Stimulated activated CD8-positive, alpha-beta memory T cell treated with anti-CD3 and anti-CD28 coated beads, Interleukin-15, amount 100 ng/mL, for 1 hour (primary cell): ENCODE measurements around the gene RHOU.
"Not testable (repeated sequence)": the region's sequence is repeated elsewhere in the genome, so short reads cannot be mapped to it uniquely, and the experiment has no call there.

Source experiments
- DNase-seq: peaks from one replicate; pipeline ENCODE4 v3.0.0-alpha.2; 2020; ENCODE audit warnings: low read depth

The RHOU gene

GRCh38 chr1:228758447-228758846 lies 23.2 kb downstream of the RHOU start:
- no peak for DNase-seq

GRCh38 chr1:228760979-228761378 lies 25.7 kb downstream of the RHOU start:
- no peak for DNase-seq

- DNase-seq: no peak
Measured at GRCh38 chr1:228763561-228763960, 28.3 kb downstream of the RHOU start.

GRCh38 chr1:228765168-228765946 lies 30.1 kb downstream of the RHOU start:
- DNase-seq: no peak

- DNase-seq: no peak
Measured at GRCh38 chr1:228766788-228767187, 31.5 kb downstream of the RHOU start.

- DNase-seq: no peak
Measured at GRCh38 chr1:228767636-228768354, 32.5 kb downstream of the RHOU start.

GRCh38 chr1:228768355-228769000 lies 33.2 kb downstream of the RHOU start:
- no peak for DNase-seq

GRCh38 chr1:228770779-228771223 lies 35.5 kb downstream of the RHOU start:
- no peak for DNase-seq

GRCh38 chr1:228772516-228773212 lies 37.4 kb downstream of the RHOU start:
- no peak for DNase-seq

- not testable (repeated sequence) for DNase-seq
Measured at GRCh38 chr1:228775946-228776345, 40.7 kb downstream of the RHOU start.

- no peak for DNase-seq
Measured at GRCh38 chr1:228776449-228776848, 41.2 kb downstream of the RHOU start.

- DNase-seq: no peak
Measured at GRCh38 chr1:228777236-228777635, 42.0 kb downstream of the RHOU start.

- no peak for DNase-seq
Measured at GRCh38 chr1:228778026-228778425, 42.7 kb downstream of the RHOU start.

GRCh38 chr1:228778466-228778865 lies 43.2 kb downstream of the RHOU start:
- DNase-seq: no peak

- DNase-seq: no peak
Measured at GRCh38 chr1:228778961-228779360, 43.7 kb downstream of the RHOU start.

GRCh38 chr1:228781161-228781808 lies 46.0 kb downstream of the RHOU start:
- no peak for DNase-seq

GRCh38 chr1:228781809-228782661 lies 46.8 kb downstream of the RHOU start:
- no peak for DNase-seq

GRCh38 chr1:228782662-228783417 lies 47.6 kb downstream of the RHOU start:
- no peak for DNase-seq

GRCh38 chr1:228783418-228784040 lies 48.2 kb downstream of the RHOU start:
- no peak for DNase-seq

- no peak for DNase-seq
Measured at GRCh38 chr1:228784181-228784580, 48.9 kb downstream of the RHOU start.
